ENCODE results near the gene F2.

F2 gene

DNA sequence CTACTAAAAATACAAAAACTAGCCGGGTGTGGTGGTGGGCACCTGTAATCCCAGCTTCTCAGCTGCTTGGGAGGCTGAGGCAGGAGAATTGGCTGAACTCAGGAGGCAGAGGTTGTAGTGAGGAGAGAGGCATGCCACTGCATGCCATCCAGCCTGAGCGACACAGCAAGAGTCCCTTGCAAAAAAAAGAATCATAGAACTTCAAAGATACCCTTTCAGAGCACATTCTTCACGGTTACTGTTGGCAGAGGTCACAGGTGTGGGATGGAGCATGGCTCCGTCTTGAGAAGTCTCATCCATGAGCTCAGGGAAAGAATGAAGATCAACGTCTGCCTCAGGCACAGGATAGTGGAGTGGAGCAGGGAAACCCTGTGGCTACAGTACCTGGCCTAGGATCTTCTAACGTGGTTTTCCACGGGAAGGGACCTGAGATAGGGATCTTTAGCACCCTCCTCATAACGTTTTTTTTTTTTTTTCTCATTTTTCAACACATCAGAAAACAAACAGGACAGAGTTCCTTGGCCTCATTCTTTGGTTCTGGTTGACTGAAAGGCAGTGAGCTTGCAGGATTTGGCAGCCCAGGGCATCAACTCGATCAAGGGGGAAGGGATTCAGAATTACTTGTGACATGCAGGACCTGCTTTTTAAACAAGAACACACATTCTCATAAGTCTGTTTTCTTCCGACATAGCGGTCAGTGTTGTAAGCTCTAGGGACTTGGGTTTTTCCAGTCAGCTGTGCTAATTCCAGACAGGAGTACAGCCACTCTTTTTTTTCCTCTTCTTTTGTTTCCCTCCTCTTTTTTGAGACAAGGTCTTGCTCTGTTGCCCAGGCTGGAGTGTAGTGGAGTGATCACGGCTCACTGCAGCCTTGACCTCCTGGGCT, 22.8 kb downstream of the F2 start:
- Histone ChIP-seq H3K27ac (no peak overlapping the region; a peak in 1 of 22 replicates), H4K20me1 (no peaks in the 10 kb centered on the region), H3K36me3 (peaks cover 59 to 87% (median 78%) of the 10 kb centered on the region in 11 experiments)

GRCh38 chr11:46743043-46743442, 24.0 kb downstream of the F2 start:
- H4K20me1 ChIP-seq, result no peaks in the 10 kb centered on the region
- TF ChIP-seq Cebpa-rat (IDR thresholded peaks at IDR 0.05), result no peak
- H3K36me3 ChIP-seq, result peaks cover 71 to 99% (median 90%) of the 10 kb centered on the region in 11 experiments
- no peak overlapping the region for H3K4me2 ChIP-seq
- H3K9ac ChIP-seq, result no peak overlapping the region
- no peak overlapping the region for H3K27ac ChIP-seq
- H3K4me3 ChIP-seq, result no peak overlapping the region
- no peaks in the 10 kb centered on the region for H3K9me3 ChIP-seq (replicated peaks in 1 of 11)
- H3K4me1 ChIP-seq, result no peaks in the 10 kb centered on the region
- H3K27me3 ChIP-seq, result no peaks in the 10 kb centered on the region

More for the DNA sequence above, 22.8 kb downstream of the F2 start:
- H3K4me1 ChIP-seq, result no peaks in the 10 kb centered on the region
- no peak overlapping the region for H3K9ac ChIP-seq
- H3K4me2 ChIP-seq, result no peak overlapping the region
- H3K4me3 ChIP-seq, result no peak overlapping the region
- no peak for TF ChIP-seq Cebpa-rat (IDR thresholded peaks at IDR 0.05)
- H3K27me3 ChIP-seq, result no peaks in the 10 kb centered on the region
- H3K9me3 ChIP-seq (replicated peaks in 1 of 11), result no peaks in the 10 kb centered on the region

DNA sequence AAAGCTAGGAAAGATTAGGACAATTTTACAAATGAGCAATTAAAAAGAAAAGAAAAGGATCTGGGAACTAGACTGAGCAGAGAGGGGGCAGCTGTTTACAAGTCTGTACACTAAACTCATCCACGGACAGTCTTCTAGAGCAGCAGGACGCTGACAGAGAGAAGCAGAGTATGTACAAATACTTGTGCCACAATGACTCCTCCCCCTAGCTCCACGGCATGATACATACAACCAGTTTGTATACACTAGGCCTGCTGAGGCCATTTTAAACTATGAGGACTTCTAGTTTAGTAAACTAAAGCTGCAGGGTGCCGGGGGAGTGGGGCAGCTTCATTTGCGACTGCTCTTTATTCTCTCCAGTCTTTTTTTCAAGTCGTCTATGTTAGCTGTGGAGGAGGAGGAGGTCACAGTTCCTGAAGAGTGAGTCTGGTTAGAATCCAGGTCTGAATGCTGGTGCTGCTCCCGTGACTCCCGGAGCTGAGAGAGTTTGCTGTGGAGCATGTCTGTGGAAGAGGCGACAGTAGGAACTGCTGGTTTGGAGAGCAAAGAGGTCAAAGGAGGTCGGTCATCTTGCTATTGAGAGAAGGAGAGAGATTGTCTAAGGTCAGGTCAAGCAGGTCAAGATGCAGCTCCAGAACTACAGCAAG, 24.8 kb downstream of the F2 start:
- Histone ChIP-seq H4K20me1 (no peaks in the 10 kb centered on the region), H3K4me2 (no peak overlapping the region), H3K27ac (no peak overlapping the region), H3K36me3 (peaks cover 79 to 100% (median 98%) of the 10 kb centered on the region in 11 experiments), H3K4me1 (no peaks in the 10 kb centered on the region), H3K27me3 (no peaks in the 10 kb centered on the region), H3K4me3 (no peak overlapping the region), H3K9ac (no peak overlapping the region), H3K9me3 (replicated peaks in 1 of 11) (no peaks in the 10 kb centered on the region)
- TF ChIP-seq Cebpa-rat (IDR thresholded peaks at IDR 0.05), result no peak

- Histone ChIP-seq H3K4me2 (no peak overlapping the region), H3K4me1 (no peaks in the 10 kb centered on the region), H3K27me3 (no peaks in the 10 kb centered on the region), H3K9me3 (replicated peaks in 1 of 11) (no peaks in the 10 kb centered on the region), H3K36me3 (peaks cover 92 to 100% (median 100%) of the 10 kb centered on the region in 11 experiments), H4K20me1 (no peaks in the 10 kb centered on the region), H3K4me3 (no peak overlapping the region), H3K9ac (no peak overlapping the region), H3K27ac (no peak overlapping the region)
- no peak for TF ChIP-seq Cebpa-rat (IDR thresholded peaks at IDR 0.05)
Observed at GRCh38 chr11:46745328-46745727, 26.3 kb downstream of the F2 start.

DNA sequence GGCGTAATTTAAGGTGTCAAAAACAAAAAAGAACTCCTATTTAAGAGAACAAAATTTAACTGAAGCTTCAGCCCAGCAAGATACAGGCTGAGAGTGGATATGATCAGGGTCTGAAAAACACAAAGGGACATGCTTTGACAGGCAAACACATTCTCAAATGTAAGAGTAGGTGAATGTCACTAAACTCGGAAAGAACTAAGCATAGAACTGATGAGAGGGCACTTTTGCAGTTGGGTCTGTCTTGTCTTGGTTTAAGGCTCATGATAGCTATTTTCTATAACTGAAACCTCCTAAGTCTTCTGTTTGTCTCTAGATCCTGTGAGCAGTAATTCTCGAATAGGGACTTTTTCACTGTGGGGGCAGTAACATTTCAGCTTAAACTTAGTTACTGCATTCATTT, 27.0 kb downstream of the F2 start:
- H4K20me1 ChIP-seq, result no peaks in the 10 kb centered on the region
- no peak overlapping the region for H3K4me2 ChIP-seq
- H3K4me3 ChIP-seq, result no peak overlapping the region
- no peaks in the 10 kb centered on the region for H3K27me3 ChIP-seq
- no peak overlapping the region for H3K27ac ChIP-seq
- TF ChIP-seq Cebpa-rat (IDR thresholded peaks at IDR 0.05), result no peak
- no peaks in the 10 kb centered on the region for H3K4me1 ChIP-seq
- H3K9me3 ChIP-seq (replicated peaks in 1 of 11), result no peaks in the 10 kb centered on the region
- no peak overlapping the region for H3K9ac ChIP-seq
- H3K36me3 ChIP-seq, result peaks cover 98 to 100% (median 100%) of the 10 kb centered on the region in 11 experiments

- no peak for TF ChIP-seq Cebpa-rat (IDR thresholded peaks at IDR 0.05)
- Histone ChIP-seq H3K9ac (no peak overlapping the region), H3K4me2 (no peak overlapping the region), H3K4me1 (no peaks in the 10 kb centered on the region), H3K27me3 (no peaks in the 10 kb centered on the region), H3K4me3 (no peak overlapping the region), H3K27ac (no peak overlapping the region), H4K20me1 (no peaks in the 10 kb centered on the region), H3K36me3 (peaks cover 96 to 99% (median 98%) of the 10 kb centered on the region in 11 experiments), H3K9me3 (replicated peaks in 1 of 11) (no peaks in the 10 kb centered on the region)
Observed at GRCh38 chr11:46747150-46747549, 28.1 kb downstream of the F2 start.

GRCh38 chr11:46755962-46756361, 36.9 kb downstream of the F2 start:
- peaks cover 93 to 99% (median 97%) of the 10 kb centered on the region in 11 experiments for H3K36me3 ChIP-seq
- H3K27me3 ChIP-seq, result no peaks in the 10 kb centered on the region
- no peak for TF ChIP-seq Cebpa-rat (IDR thresholded peaks at IDR 0.05)
- no peak overlapping the region for H3K9ac ChIP-seq
- no peaks in the 10 kb centered on the region for H3K9me3 ChIP-seq (replicated peaks in 1 of 11)
- H3K4me3 ChIP-seq, result no peak overlapping the region
- H4K20me1 ChIP-seq, result peaks cover 0 to 15% (median 0%) of the 10 kb centered on the region in 11 experiments; a peak in 7 of 22 replicates
- peak overlapping the region in 4 of 11 experiments; percentile 3 to 54 (median 38); a peak in 6 of 22 replicates for H3K4me2 ChIP-seq
- peaks cover 0 to 16% (median 5%) of the 10 kb centered on the region in 10 experiments; a peak in 10 of 20 replicates for H3K4me1 ChIP-seq
- no peak overlapping the region for H3K27ac ChIP-seq

- Histone ChIP-seq H3K9ac (no peak overlapping the region), H4K20me1 (peaks cover 0 to 15% (median 0%) of the 10 kb centered on the region in 11 experiments; a peak in 7 of 22 replicates), H3K27ac (no peak overlapping the region), H3K4me3 (no peak overlapping the region), H3K36me3 (peaks cover 96 to 100% (median 100%) of the 10 kb centered on the region in 11 experiments), H3K4me2 (no peak overlapping the region), H3K4me1 (peaks cover 0 to 16% (median 5%) of the 10 kb centered on the region in 10 experiments; a peak in 10 of 20 replicates), H3K27me3 (no peaks in the 10 kb centered on the region), H3K9me3 (replicated peaks in 1 of 11) (no peaks in the 10 kb centered on the region)
- no peak for TF ChIP-seq Cebpa-rat (IDR thresholded peaks at IDR 0.05)
Observed at GRCh38 chr11:46759196-46759595, 40.2 kb downstream of the F2 start.

GRCh38 chr11:46760429-46761128, 41.6 kb downstream of the F2 start:
- Histone ChIP-seq H3K9ac (no peak overlapping the region), H3K27ac (no peak overlapping the region), H4K20me1 (peaks cover 0 to 15% (median 0%) of the 10 kb centered on the region in 11 experiments; a peak in 8 of 22 replicates), H3K4me2 (no peak overlapping the region), H3K4me1 (peaks cover 0 to 14% (median 5%) of the 10 kb centered on the region in 10 experiments; a peak in 10 of 20 replicates), H3K4me3 (no peak overlapping the region), H3K9me3 (replicated peaks in 1 of 11) (no peaks in the 10 kb centered on the region), H3K36me3 (peaks cover 94 to 100% (median 97%) of the 10 kb centered on the region in 11 experiments), H3K27me3 (no peaks in the 10 kb centered on the region)
- no peak; a peak in 1 of 22 replicates for TF ChIP-seq Cebpa-rat (IDR thresholded peaks at IDR 0.05)

Data from BLaER1 treated with 17β-estradiol and CSF1 and Interleukin-3, amounts not matched to agents 10 nM and 100 nM (cell line).